ENCODE data around the gene AOC1. TPM values are rescaled to one million over a fixed set of nuclear protein-coding genes. Genes with fewer than 3 reads are reported as not detected.

Gene AOC1
- total and polyA plus RNA-seq, 9 donors = 0.26 to 0.95 TPM; not detected in 7

DNA sequence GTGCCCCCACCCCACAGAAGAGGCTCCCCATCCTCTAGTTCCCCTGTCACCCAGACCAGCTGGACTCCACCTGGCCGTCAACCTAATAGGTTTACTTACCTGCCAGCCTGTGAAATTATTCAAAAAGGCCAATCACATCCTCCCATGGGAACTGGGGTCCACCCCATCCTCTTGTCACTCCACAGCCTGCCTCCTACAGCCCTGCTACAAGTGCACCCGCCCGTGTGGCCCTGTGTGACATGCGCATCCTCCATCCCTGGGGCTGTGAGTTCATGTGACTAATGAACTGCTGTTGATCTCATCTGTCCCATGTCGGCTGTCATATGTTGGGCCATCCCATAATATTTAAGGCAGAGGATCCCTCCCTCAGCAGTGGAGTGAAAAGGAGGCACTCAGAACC is 39.4 kb downstream of the AOC1 start:
- Histone ChIP-seq H3K4me1 (ENCODE audit: insufficient read depth) (no peaks in the 10 kb centered on the region), H3K9me3 (no peaks in the 10 kb centered on the region), H3K4me3 (no peak overlapping the region), H3K27ac (no peak overlapping the region), H3K27me3 (no peaks in the 10 kb centered on the region), H3K36me3 (no peaks in the 10 kb centered on the region)
- intact Hi-C loops (cut with DNase I) = no loop called here
- DNase-seq = no peak
- TF ChIP-seq POLR2A (IDR thresholded peaks at IDR 0.05) = no peak
- no peak for TF ChIP-seq EP300 (IDR thresholded peaks at IDR 0.05)
- TF ChIP-seq, protein P1, sequence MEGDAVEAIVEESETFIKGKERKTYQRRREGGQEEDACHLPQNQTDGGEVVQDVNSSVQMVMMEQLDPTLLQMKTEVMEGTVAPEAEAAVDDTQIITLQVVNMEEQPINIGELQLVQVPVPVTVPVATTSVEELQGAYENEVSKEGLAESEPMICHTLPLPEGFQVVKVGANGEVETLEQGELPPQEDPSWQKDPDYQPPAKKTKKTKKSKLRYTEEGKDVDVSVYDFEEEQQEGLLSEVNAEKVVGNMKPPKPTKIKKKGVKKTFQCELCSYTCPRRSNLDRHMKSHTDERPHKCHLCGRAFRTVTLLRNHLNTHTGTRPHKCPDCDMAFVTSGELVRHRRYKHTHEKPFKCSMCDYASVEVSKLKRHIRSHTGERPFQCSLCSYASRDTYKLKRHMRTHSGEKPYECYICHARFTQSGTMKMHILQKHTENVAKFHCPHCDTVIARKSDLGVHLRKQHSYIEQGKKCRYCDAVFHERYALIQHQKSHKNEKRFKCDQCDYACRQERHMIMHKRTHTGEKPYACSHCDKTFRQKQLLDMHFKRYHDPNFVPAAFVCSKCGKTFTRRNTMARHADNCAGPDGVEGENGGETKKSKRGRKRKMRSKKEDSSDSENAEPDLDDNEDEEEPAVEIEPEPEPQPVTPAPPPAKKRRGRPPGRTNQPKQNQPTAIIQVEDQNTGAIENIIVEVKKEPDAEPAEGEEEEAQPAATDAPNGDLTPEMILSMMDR (IDR thresholded peaks at IDR 0.05) = no peak
- WGBS, 3 donors = 84 to 87% (median 85%) methylated on average over 5 of the region's 5 CpGs

DNA sequence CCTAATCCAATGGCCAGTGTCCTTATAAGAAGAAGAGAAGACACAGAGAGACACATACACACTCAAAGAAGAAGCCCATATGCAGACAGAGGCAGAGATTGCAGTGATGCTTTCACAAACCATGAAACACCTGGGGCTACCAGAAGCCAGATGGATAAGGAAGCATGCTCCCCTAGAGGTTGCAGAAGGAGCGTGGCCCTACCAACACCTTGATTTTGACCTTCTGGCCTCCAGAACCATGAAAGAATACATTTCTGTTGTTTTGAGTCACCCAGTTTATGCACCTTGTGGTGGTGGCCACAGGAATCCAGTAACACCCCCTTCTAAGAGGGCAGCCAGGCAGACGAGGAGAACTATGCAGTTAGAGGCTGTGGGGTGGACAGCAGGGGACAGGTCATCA is 43.5 kb downstream of the AOC1 start:
- no peak overlapping the region for H3K27ac ChIP-seq
- no peak overlapping the region for H3K4me3 ChIP-seq
- H3K4me1 ChIP-seq (ENCODE audit: insufficient read depth) = no peaks in the 10 kb centered on the region
- DNase-seq = no peak
- 57 to 64% (median 62%) methylated on average over 2 of the region's 2 CpGs for WGBS, 3 donors
- no peaks in the 10 kb centered on the region for H3K9me3 ChIP-seq
- no peak for TF ChIP-seq EP300 (IDR thresholded peaks at IDR 0.05)
- TF ChIP-seq, protein P1 (IDR thresholded peaks at IDR 0.05) = no peak
- no peak for TF ChIP-seq POLR2A (IDR thresholded peaks at IDR 0.05)
- intact Hi-C loops (cut with DNase I) = loop anchor here (5.0 kb wide), 3 partner anchors 91 to 216 kb away; no protein-coding TSS in a partner anchor
- no peaks in the 10 kb centered on the region for H3K27me3 ChIP-seq
- H3K36me3 ChIP-seq = no peaks in the 10 kb centered on the region

DNA sequence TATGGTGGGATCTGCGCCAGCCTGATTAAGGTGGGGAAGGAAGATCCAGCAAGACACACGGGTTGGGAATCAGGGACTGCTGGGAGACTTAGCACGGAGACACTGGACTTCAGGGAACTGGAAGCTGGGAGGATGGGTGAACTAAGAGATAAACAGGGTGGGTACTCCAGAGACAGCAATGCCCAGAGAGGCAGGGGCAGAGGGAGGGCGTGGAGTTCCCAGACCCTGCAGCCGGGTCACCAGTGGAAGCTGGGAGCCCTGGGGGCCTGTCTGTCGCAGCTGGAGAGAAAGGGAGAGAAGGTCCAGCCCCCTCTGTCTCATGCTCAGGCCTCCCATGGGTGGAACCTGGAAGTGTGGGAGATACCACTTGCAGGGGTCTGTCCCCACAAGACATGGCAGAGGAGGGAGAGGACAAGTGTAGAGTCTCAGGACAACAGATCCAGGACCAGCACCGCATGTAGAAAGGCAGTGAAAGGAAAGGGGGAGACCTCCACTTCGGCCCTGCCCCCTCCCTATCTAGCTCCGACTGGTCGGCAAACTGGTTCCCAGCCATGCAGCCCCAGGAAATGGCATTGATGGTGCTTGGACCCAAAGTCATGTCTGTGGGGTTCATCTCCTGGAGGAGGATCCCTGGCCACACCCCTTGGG is 44.4 kb downstream of the AOC1 start:
- Histone ChIP-seq H3K27me3 (no peaks in the 10 kb centered on the region), H3K27ac (no peak overlapping the region), H3K4me1 (ENCODE audit: insufficient read depth) (no peaks in the 10 kb centered on the region), H3K9me3 (no peaks in the 10 kb centered on the region), H3K4me3 (no peak overlapping the region), H3K36me3 (no peaks in the 10 kb centered on the region)
- no peak for DNase-seq
- 53 to 63% (median 57%) methylated on average over 10 of the region's 10 CpGs for WGBS, 3 donors
- intact Hi-C loops (cut with DNase I) = loop anchor here (5.0 kb wide), 3 partner anchors 91 to 216 kb away; no protein-coding TSS in a partner anchor
- no peak for TF ChIP-seq EP300 (IDR thresholded peaks at IDR 0.05)
- no peak for TF ChIP-seq POLR2A (IDR thresholded peaks at IDR 0.05)
- TF ChIP-seq, protein P1 (IDR thresholded peaks at IDR 0.05) = no peak

DNA sequence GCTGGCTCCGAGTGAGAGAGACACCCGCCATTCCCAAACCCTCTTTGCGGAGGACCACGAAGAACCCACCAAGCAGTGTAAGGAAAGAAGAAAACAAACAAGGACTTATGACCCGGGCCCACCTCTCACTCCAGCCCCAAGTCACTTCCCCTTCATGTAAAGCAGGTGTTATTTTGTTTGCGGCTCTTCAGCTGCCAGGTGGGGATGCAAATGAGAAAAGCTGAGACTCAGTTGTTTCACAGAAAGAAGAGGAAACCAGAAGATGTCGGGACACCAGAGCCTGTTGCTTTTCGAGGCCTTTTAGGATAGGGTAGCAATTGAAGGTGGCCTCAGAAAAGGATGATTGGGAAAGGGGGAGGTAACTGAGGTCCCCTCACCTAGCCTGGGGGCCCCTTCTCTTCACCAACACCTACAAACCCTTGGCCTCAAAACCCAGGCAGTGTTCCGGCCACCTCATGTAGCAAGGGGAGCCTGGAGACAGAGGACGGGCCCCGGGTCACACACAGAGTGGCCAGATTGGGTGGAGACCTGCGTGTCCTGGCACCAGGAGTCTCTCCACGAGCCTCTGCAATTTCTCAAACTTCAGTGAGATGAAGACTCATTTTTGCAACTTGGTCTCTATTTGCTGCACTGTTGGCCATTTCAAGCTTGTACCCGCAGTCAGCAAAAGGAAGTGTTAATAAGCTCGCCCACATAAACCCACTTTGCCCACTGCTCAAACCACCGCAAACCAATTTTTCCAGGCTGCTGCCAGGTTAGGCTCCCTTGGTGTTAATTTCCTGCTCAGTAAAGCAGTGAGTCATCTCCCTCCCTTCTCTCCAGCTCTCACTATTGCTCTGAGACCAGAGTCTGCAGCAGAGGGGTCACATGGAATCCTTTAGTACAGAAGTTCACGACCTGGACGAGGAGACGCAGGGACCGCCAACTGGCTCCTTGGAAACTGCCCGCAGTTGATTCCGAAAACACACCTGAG is 45.5 kb downstream of the AOC1 start:
- H3K4me1 ChIP-seq (ENCODE audit: insufficient read depth) = no peaks in the 10 kb centered on the region
- no peak overlapping the region for H3K4me3 ChIP-seq
- TF ChIP-seq POLR2A (IDR thresholded peaks at IDR 0.05) = no peak
- TF ChIP-seq, protein P1 (IDR thresholded peaks at IDR 0.05) = no peak
- TF ChIP-seq EP300 (IDR thresholded peaks at IDR 0.05) = no peak
- H3K36me3 ChIP-seq = no peaks in the 10 kb centered on the region
- DNase-seq = no peak
- no peaks in the 10 kb centered on the region for H3K27me3 ChIP-seq
- no peaks in the 10 kb centered on the region for H3K9me3 ChIP-seq
- 55 to 63% (median 56%) methylated on average over 22 of the region's 22 CpGs for WGBS, 3 donors
- intact Hi-C loops (cut with DNase I) = loop anchor here (5.0 kb wide), 3 partner anchors 90 to 215 kb away; no protein-coding TSS in a partner anchor
- no peak overlapping the region for H3K27ac ChIP-seq
